Tibial artery (tissue), 4 donors: ENCODE measurements around the gene SH3GL3.

Source experiments
- DNase-seq, 2 donors: peaks; one replicate each; pipeline ENCODE4 v3.0.0-alpha.2; 2019
- H3K27ac ChIP-seq, 2 donors: fragments of 200-600 bp; sonication (generic) in 1 of 2; 1 replicate in 1 of 2; 2 replicates in 1 of 2; pipeline ENCODE4 v1.5.1; 2018 to 2019; ENCODE audit warnings: mild to moderate bottlenecking in 1 of 2
- H3K27me3 ChIP-seq, 2 donors: fragments of 200-600 bp; sonication (generic) in 1 of 2; one replicate each; pipeline versions ENCODE4 v1.5.1 to v1.6.0; 2016 to 2019
- H3K36me3 ChIP-seq, 3 donors: fragments of 200-600 bp; sonication (generic) in 2 of 3; one replicate each; pipeline ENCODE4 v1.5.1; 2016 to 2019; ENCODE audit warnings: mild to moderate bottlenecking in 2 of 3
- H3K4me1 ChIP-seq, 4 donors: fragments of 200-600 bp; sonication (generic) in 2 of 4; 1 replicate in 3 of 4; 2 replicates in 1 of 4; pipeline ENCODE4 v1.5.1; 2016 to 2019
- H3K4me3 ChIP-seq, 2 donors: fragments of 200-600 bp; sonication (generic) in 1 of 2; 1 replicate in 1 of 2; 2 replicates in 1 of 2; pipeline ENCODE4 v1.5.1; 2018 to 2019; ENCODE audit warnings: mild to moderate bottlenecking in 2 of 2
- H3K9me3 ChIP-seq, 3 donors: fragments of 200-600 bp; sonication (generic) in 1 of 3; one replicate each; pipeline ENCODE4 v1.5.1; 2016 to 2019
- intact Hi-C: fragments of 100-400 bp; cut with DNase I; formaldehyde crosslinking; loops from one replicate; pipeline ENCODE4 v1.15.0; 2023; ENCODE audit warnings: low total_unique reads
- TF ChIP-seq, protein P1 (sequence below), 2 experiments: fragments of 200-600 bp in 1 of 2; fragments of 450-650 bp in 1 of 2; IDR thresholded peaks; one replicate each; pipeline ENCODE4 v1.5.1; 2017 to 2019; ENCODE audit warnings: antibody characterized with exemption in 2 of 2, mild to moderate bottlenecking in 1 of 2, moderate library complexity in 1 of 2

The SH3GL3 gene

DNA sequence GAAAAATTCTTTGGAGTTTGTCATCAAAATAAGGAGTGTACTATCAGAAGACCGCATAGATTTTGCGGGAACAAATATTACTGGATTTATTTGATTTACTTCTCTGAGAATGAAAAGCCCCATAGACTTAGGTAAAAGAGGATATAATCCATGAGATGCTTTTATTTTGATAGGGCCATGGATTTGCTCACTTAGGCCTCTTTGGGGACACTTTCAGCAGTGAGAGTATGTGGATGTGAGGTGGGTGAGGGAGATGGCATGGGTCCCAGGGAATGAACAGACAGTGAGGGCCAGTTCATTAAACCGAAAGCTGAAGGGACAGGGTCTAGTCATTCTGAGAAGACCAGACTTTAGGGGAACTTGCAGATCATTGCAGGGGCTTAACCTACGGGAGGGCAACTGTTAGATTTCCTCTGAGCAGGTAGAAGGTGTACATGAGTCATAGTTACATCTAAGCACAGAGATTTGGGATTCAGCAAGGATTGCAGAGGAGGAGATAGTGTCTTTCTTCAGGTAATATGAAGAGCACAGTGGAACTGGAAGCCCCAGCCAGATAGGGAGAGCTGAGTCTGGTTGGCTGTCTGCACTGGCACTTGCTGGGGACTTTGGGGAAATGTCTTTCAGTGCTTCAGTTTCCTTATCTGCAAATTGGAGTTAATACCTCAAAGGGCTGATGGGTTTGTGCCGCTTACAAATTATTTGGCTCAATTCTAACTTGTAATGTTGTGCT lies 30.8 kb downstream of the SH3GL3 start:
- H3K9me3 ChIP-seq = peaks cover 0 to 2% (median 0%) of the 10 kb centered on the region in 3 donors
- no peak overlapping the region for H3K27ac ChIP-seq
- peaks cover 0 to 3% of the 10 kb centered on the region in 2 donors for H3K27me3 ChIP-seq
- no peak overlapping the region for H3K4me3 ChIP-seq
- H3K4me1 ChIP-seq = peaks cover 0 to 19% (median 2%) of the 10 kb centered on the region in 4 donors
- intact Hi-C loops = loop anchor here (10.0 kb wide), 1 partner anchor 57 kb away; no protein-coding TSS in a partner anchor
- H3K36me3 ChIP-seq = no peaks in the 10 kb centered on the region
- TF ChIP-seq, protein P1, sequence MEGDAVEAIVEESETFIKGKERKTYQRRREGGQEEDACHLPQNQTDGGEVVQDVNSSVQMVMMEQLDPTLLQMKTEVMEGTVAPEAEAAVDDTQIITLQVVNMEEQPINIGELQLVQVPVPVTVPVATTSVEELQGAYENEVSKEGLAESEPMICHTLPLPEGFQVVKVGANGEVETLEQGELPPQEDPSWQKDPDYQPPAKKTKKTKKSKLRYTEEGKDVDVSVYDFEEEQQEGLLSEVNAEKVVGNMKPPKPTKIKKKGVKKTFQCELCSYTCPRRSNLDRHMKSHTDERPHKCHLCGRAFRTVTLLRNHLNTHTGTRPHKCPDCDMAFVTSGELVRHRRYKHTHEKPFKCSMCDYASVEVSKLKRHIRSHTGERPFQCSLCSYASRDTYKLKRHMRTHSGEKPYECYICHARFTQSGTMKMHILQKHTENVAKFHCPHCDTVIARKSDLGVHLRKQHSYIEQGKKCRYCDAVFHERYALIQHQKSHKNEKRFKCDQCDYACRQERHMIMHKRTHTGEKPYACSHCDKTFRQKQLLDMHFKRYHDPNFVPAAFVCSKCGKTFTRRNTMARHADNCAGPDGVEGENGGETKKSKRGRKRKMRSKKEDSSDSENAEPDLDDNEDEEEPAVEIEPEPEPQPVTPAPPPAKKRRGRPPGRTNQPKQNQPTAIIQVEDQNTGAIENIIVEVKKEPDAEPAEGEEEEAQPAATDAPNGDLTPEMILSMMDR (IDR thresholded peaks at IDR 0.05) = no peak
- no peak for DNase-seq

DNA sequence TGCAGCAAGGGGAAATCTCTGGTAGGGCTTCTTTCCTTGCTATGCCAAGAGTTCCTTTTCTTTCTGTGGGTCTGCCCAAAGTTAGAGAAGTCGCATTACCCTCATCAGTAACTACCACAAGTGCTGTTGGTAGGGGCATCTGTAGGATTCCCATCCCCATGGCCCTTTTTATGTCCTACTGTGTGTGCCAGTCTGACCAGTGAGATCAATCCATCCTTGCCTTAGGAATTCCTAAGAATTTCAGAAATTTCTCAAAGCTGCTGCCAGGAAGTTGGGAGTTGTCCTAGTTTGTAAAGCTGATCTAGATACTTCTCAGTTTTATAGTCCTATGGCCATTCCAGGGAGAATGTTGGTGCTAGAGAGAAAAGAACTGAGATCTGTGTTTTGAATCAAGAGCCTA lies 36.5 kb downstream of the SH3GL3 start:
- H3K27ac ChIP-seq = no peak overlapping the region
- no peaks in the 10 kb centered on the region for H3K36me3 ChIP-seq
- TF ChIP-seq, protein P1 (IDR thresholded peaks at IDR 0.05) = no peak
- DNase-seq = no peak
- no peaks in the 10 kb centered on the region for H3K4me1 ChIP-seq
- intact Hi-C loops = no loop called here
- peaks cover 0 to 12% (median 0%) of the 10 kb centered on the region in 3 donors for H3K9me3 ChIP-seq
- no peak overlapping the region for H3K4me3 ChIP-seq
- H3K27me3 ChIP-seq = no peaks in the 10 kb centered on the region

DNA sequence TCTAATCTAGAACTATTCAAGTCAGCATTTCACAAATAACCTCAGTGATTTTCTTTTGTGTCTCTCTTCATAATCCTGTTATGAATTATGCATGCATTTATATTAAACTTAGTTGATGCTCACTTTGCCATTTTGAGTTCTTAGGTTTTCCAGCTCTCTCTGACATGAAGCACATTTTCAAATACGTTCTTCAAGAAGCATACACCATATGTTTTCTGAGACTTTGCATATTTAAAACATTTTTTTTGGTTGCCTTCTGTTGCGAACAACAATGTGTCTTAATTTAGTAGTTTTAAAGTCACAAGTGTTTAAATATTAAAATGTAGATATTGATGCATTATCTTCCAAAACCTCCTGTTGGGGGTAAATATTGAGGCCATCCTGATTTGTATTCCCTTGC lies 37.5 kb downstream of the SH3GL3 start:
- intact Hi-C loops = no loop called here
- no peak overlapping the region for H3K27ac ChIP-seq
- no peaks in the 10 kb centered on the region for H3K27me3 ChIP-seq
- TF ChIP-seq, protein P1 (IDR thresholded peaks at IDR 0.05) = no peak
- H3K36me3 ChIP-seq = no peaks in the 10 kb centered on the region
- H3K4me1 ChIP-seq = no peaks in the 10 kb centered on the region
- DNase-seq = no peak
- peaks cover 0 to 12% (median 0%) of the 10 kb centered on the region in 3 donors for H3K9me3 ChIP-seq
- no peak overlapping the region for H3K4me3 ChIP-seq

DNA sequence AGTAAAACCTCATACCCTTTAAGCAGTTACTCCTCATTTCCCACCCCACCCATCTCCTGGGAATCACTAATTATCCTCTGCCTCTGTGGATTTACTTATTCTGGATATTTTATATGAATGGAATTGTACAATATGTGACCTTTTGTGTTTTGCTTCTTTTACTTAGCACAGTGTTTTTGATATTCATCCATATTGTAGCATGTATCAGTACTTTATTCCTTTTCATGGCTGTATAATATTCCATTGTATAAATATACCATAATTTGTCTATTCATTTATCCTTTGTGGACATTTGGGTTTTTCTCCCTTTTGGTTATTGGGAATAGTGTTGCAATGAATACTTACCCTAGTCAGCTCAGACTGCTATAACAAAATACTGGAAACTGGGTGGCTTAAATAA lies 39.2 kb downstream of the SH3GL3 start:
- peaks cover 0 to 12% (median 0%) of the 10 kb centered on the region in 3 donors for H3K9me3 ChIP-seq
- H3K27me3 ChIP-seq = peaks cover 0 to 3% of the 10 kb centered on the region in 2 donors
- H3K4me1 ChIP-seq = no peaks in the 10 kb centered on the region
- TF ChIP-seq, protein P1 (IDR thresholded peaks at IDR 0.05) = no peak
- intact Hi-C loops = no loop called here
- no peak overlapping the region for H3K27ac ChIP-seq
- no peaks in the 10 kb centered on the region for H3K36me3 ChIP-seq
- no peak for DNase-seq
- H3K4me3 ChIP-seq = no peak overlapping the region

DNA sequence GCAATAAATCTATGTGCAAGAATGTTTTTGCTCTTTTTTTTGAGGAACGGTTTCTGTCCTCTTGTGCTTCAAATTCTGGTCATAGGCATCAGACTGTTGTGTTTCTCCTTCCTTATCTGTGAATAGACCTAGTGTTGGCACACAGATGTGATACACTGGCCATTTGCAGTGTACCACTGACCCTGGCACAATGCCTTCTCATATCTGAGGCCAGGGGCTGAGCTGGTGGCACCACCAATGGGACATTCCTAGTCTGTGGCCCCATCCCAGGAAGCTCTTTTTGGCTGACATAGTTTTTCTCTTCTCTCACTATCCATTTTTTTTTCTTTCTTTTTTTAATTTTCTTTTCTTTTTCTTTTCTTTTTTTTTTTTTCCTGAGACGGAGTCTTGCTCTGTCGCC lies 40.4 kb downstream of the SH3GL3 start:
- no peak for DNase-seq
- Histone ChIP-seq H3K9me3 (peaks cover 0 to 12% (median 0%) of the 10 kb centered on the region in 3 donors), H3K4me1 (no peaks in the 10 kb centered on the region), H3K27me3 (peaks cover 0 to 3% of the 10 kb centered on the region in 2 donors), H3K4me3 (no peak overlapping the region), H3K27ac (no peak overlapping the region), H3K36me3 (no peaks in the 10 kb centered on the region)
- TF ChIP-seq, protein P1 (IDR thresholded peaks at IDR 0.05) = no peak
- intact Hi-C loops = no loop called here
